ENCODE data around the gene JSRP1. TPM values are rescaled to one million over a fixed set of nuclear protein-coding genes. Genes with fewer than 3 reads are reported as not detected.

Gene JSRP1
- total RNA-seq, 2 experiments from 2014 or later, result 0.56 to 0.58 TPM

DNA sequence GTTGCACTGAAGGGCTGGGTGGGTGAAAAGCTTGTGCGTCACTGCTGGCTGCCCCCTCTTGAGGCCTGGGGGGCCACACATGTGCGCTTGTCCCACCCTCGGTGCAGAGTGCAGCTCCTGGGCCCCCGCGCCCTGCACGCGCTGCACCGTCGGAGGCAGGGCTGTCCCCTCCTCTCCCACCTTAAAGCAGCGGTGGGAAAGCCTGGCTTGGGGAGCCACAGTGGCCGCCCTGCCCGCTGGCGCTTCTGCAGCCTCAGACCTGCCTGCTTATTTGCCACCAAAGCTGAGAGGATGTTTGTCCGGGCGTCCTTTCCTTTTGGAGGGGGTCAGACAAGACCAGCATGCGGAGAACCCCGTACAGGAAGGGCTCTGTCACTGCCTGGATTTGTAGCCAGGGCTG is 46.8 kb downstream of the JSRP1 start:
- H3K27me3 Mint-ChIP-seq, result no peaks in the 10 kb centered on the region
- Histone ChIP-seq H3K9me3 (ENCODE audit: control insufficient read depth in 1 of 2, insufficient read depth in 1 of 2, low read length in 2 of 2) (no peaks in the 10 kb centered on the region), H3K27me3 (ENCODE audit: control insufficient read depth in 1 of 2, insufficient read depth in 2 of 2, low read length in 2 of 2) (no peaks in the 10 kb centered on the region), H3K4me1 (ENCODE audit: insufficient read depth, low read length) (peaks cover under 1% of the 10 kb centered on the region), H3K27ac (ENCODE audit: low read depth in 1 of 2, low read length in 2 of 2) (no peak overlapping the region), H3K4me3 (ENCODE audit: low read length) (no peak overlapping the region), H3K36me3 (ENCODE audit: insufficient read depth, low read length) (peaks cover 57% of the 10 kb centered on the region)
- ChIA-PET POLR2A (no interaction called here), CTCF (no interaction called here)
- no peak overlapping the region for H3K4me3 Mint-ChIP-seq
- no peak overlapping the region for H3K27ac Mint-ChIP-seq
- H3K4me1 Mint-ChIP-seq (ENCODE audit: low read depth), result no peaks in the 10 kb centered on the region
- no peak for ATAC-seq (ENCODE audit: poor library complexity)
- no peak for DNase-seq
- intact Hi-C loops (cut with DNase I, micrococcal nuclease), result no loop called here
- no peaks in the 10 kb centered on the region for H3K9me3 Mint-ChIP-seq
- TF ChIP-seq, protein P1, sequence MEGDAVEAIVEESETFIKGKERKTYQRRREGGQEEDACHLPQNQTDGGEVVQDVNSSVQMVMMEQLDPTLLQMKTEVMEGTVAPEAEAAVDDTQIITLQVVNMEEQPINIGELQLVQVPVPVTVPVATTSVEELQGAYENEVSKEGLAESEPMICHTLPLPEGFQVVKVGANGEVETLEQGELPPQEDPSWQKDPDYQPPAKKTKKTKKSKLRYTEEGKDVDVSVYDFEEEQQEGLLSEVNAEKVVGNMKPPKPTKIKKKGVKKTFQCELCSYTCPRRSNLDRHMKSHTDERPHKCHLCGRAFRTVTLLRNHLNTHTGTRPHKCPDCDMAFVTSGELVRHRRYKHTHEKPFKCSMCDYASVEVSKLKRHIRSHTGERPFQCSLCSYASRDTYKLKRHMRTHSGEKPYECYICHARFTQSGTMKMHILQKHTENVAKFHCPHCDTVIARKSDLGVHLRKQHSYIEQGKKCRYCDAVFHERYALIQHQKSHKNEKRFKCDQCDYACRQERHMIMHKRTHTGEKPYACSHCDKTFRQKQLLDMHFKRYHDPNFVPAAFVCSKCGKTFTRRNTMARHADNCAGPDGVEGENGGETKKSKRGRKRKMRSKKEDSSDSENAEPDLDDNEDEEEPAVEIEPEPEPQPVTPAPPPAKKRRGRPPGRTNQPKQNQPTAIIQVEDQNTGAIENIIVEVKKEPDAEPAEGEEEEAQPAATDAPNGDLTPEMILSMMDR (IDR thresholded peaks at IDR 0.05), result no peak
- peaks cover 39% of the 10 kb centered on the region for H3K36me3 Mint-ChIP-seq (ENCODE audit: low read depth)

DNA sequence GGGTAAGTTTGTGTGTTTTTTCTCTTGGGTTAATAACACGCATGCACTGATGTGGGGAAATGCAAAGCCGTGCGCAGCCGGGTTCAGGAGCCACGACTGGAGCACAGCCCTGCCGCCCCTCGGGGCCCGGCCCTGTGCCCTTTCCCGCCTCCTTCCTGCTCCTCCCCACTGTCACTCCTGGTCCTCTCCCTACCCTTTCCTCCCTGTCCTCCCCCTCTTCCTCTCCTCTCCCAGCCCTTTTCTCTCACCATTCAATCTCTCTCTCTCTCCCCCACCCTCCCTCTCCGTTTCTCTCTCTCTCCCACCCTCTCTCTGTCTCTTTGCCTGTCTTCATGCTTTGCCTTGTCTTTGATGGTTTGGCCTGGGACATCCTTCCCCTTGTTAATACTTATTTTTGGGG is 47.2 kb downstream of the JSRP1 start:
- Histone ChIP-seq H3K27me3 (ENCODE audit: control insufficient read depth in 1 of 2, insufficient read depth in 2 of 2, low read length in 2 of 2) (no peaks in the 10 kb centered on the region), H3K4me1 (ENCODE audit: insufficient read depth, low read length) (no peaks in the 10 kb centered on the region), H3K9me3 (ENCODE audit: control insufficient read depth in 1 of 2, insufficient read depth in 1 of 2, low read length in 2 of 2) (no peaks in the 10 kb centered on the region), H3K27ac (ENCODE audit: low read depth in 1 of 2, low read length in 2 of 2) (no peak overlapping the region), H3K4me3 (ENCODE audit: low read length) (no peak overlapping the region), H3K36me3 (ENCODE audit: insufficient read depth, low read length) (peaks cover 54% of the 10 kb centered on the region)
- Mint-ChIP-seq H3K4me3 (no peak overlapping the region), H3K9me3 (no peaks in the 10 kb centered on the region), H3K27ac (no peak overlapping the region), H3K27me3 (no peaks in the 10 kb centered on the region), H3K4me1 (ENCODE audit: low read depth) (no peaks in the 10 kb centered on the region), H3K36me3 (ENCODE audit: low read depth) (peaks cover 43% of the 10 kb centered on the region)
- DNase-seq (no peak), ATAC-seq (ENCODE audit: poor library complexity) (no peak)
- TF ChIP-seq, protein P1 (IDR thresholded peaks at IDR 0.05), result no peak
- intact Hi-C loops (cut with DNase I, micrococcal nuclease), result no loop called here
- ChIA-PET CTCF (no interaction called here), POLR2A (interaction anchor here (0.8 kb wide), 1 partner anchor 80 kb away, joined by 3 read pairs; no protein-coding TSS in a partner anchor)

DNA sequence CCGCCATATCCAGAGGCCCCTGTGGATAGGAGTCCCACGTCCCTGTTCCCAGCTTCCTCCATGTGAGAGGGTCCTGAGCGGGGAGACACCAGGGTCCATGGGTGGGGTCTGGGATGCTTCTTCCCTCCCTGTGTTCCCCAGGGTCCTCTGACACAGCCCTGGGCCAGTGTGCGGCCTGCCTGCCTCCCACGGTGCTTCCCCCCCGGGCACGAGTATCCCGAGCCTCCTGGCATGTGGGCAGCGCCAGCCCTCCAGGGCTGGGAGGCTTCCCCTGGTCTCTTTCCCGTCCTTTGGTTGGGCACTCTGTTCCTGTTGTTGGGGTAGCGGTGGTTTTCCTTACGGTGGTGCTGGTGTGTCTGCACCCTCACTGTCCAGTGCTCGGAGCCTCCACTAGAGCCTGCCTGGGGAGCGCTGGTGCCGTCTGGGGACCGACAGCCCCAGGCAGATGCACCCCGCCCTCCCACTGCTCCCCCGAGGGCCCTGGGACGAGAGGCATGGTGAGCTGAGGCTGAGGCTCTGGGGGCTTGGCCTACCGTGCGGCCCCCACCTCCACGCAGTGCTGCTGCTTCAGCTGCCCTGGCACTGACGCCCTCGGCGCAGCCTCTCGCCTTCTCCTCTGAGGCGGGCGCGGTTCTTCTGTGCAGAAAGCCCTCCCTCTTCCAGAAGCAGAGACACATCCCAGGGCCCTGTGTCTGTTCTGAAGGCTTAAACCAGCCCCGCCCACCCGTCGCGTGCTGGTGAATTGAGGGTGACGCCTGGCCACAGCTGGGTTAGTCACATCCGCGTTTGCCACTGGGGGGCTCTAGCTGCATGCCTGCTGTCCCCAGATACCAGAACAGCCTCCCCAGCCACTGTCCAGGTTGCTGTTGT is 48.0 kb downstream of the JSRP1 start:
- H3K9me3 Mint-ChIP-seq, result no peaks in the 10 kb centered on the region
- H3K27ac ChIP-seq (ENCODE audit: low read depth in 1 of 2, low read length in 2 of 2), result no peak overlapping the region
- H3K9me3 ChIP-seq (ENCODE audit: control insufficient read depth in 1 of 2, insufficient read depth in 1 of 2, low read length in 2 of 2), result no peaks in the 10 kb centered on the region
- DNase-seq (peak in 5 of 14 experiments; percentile 9 to 40 (median 26)), ATAC-seq (ENCODE audit: poor library complexity) (no peak)
- no peak overlapping the region for H3K27ac Mint-ChIP-seq
- H3K36me3 ChIP-seq (ENCODE audit: insufficient read depth, low read length), result peaks cover 52% of the 10 kb centered on the region
- peaks cover 42% of the 10 kb centered on the region for H3K36me3 Mint-ChIP-seq (ENCODE audit: low read depth)
- H3K4me1 ChIP-seq (ENCODE audit: insufficient read depth, low read length), result no peaks in the 10 kb centered on the region
- ChIA-PET POLR2A (interaction anchor here (0.8 kb wide), 1 partner anchor 81 kb away, joined by 3 read pairs; no protein-coding TSS in a partner anchor), CTCF (interaction anchor here (1.1 kb wide), 1 partner anchor 52 kb away, joined by 3 read pairs; no protein-coding TSS in a partner anchor)
- no peaks in the 10 kb centered on the region for H3K27me3 Mint-ChIP-seq
- no peak overlapping the region for H3K4me3 ChIP-seq (ENCODE audit: low read length)
- intact Hi-C loops (cut with DNase I, micrococcal nuclease), result no loop called here
- TF ChIP-seq, protein P1 (IDR thresholded peaks at IDR 0.05), result no peak
- H3K27me3 ChIP-seq (ENCODE audit: control insufficient read depth in 1 of 2, insufficient read depth in 2 of 2, low read length in 2 of 2), result no peaks in the 10 kb centered on the region
- no peak overlapping the region for H3K4me3 Mint-ChIP-seq
- no peaks in the 10 kb centered on the region for H3K4me1 Mint-ChIP-seq (ENCODE audit: low read depth)

Measured in CD4-positive, alpha-beta T cell (primary cell).